Choroid plexus epithelial cell (primary cell): Measurements from ENCODE around the gene CENPE.
"Not testable (repeated sequence)": the region's sequence is repeated elsewhere in the genome, so short reads cannot be mapped to it uniquely, and the experiment has no call there.

Experiments
- DNase-seq: peaks from one replicate; pipeline ENCODE4 v3.0.0-alpha.2; 2010; ENCODE audit warnings: low read depth
- H3K4me3 ChIP-seq: 2 replicates; pipeline ENCODE4 v1.5.1; 2011; ENCODE audit warnings: low read depth, mild to moderate bottlenecking, control low read depth, low read length, moderate library complexity
- TF ChIP-seq, protein P1 (sequence below): conservative IDR thresholded peaks from 2 replicates; pipeline ENCODE4 v1.5.1; 2011; ENCODE audit warnings: low read depth, mild to moderate bottlenecking, control low read depth, inconsistent platforms, low read length, moderate library complexity

Gene CENPE

DNA sequence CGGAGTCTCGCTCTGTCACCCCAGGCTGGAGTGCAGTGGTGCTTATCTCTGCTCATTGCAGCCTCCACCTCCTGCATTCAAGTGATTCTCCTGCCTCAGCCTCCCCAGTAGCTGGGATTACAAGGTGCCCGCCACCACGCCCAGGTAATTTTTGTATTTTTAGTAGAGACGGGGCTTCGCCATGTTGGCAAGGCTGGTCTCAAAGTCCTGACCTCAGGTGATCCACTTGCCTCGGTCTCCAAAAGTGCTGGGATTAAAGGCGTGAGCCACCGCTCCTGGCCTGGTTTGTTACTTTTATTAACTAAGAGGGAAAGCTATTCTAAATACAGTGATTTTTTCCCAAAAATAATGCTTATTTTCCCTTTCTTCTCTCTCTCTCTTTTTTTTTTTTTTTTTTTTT is 866 bp upstream of the CENPE start:
- TF ChIP-seq, protein P1, sequence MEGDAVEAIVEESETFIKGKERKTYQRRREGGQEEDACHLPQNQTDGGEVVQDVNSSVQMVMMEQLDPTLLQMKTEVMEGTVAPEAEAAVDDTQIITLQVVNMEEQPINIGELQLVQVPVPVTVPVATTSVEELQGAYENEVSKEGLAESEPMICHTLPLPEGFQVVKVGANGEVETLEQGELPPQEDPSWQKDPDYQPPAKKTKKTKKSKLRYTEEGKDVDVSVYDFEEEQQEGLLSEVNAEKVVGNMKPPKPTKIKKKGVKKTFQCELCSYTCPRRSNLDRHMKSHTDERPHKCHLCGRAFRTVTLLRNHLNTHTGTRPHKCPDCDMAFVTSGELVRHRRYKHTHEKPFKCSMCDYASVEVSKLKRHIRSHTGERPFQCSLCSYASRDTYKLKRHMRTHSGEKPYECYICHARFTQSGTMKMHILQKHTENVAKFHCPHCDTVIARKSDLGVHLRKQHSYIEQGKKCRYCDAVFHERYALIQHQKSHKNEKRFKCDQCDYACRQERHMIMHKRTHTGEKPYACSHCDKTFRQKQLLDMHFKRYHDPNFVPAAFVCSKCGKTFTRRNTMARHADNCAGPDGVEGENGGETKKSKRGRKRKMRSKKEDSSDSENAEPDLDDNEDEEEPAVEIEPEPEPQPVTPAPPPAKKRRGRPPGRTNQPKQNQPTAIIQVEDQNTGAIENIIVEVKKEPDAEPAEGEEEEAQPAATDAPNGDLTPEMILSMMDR, result no peak
- no peak for DNase-seq
- H3K4me3 ChIP-seq, result peak overlapping the region; percentile 91

DNA sequence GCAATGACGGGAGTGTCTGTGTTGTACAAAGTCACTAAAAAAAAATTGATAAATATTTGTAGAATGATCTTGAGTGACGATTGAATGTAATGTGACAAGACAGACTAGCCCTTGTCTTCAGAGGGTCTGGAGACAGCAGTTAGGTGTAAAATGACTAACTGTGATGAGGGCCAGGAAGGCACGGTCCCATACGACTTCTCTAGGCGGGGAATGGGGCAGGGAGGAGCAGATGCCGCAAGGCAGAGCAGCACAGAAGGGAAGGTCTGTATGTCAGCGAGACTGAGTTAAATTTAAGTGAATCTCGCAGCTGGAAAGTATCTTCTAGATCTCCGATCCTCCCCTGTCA is 405 bp downstream of the CENPE start:
- DNase-seq, result peak; percentile 37

DNA sequence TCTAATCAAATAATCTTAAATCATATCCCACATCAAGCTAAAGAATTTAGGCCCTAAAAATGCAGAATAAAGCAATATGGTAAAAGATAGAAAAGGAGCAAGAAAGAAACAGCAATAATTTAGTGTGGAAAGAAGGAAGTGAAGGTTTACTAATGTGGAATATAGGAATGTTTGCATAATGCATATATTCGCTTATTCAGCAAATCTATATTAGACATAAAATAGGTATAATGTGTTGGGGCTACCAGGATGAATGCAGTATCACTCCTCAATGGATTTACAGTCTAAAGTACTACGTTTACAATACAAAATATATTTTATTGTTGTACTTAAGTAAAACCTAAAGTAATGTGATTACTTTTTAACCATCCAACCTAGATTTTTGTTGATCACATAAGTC is 4.7 kb downstream of the CENPE start:
- TF ChIP-seq, protein P1, result no peak
- no peak for DNase-seq
- no peak overlapping the region for H3K4me3 ChIP-seq

More for the DNA sequence above, 405 bp downstream of the CENPE start:
- H3K4me3 ChIP-seq, result peak overlapping the region; percentile 91
- TF ChIP-seq, protein P1, result no peak

DNA sequence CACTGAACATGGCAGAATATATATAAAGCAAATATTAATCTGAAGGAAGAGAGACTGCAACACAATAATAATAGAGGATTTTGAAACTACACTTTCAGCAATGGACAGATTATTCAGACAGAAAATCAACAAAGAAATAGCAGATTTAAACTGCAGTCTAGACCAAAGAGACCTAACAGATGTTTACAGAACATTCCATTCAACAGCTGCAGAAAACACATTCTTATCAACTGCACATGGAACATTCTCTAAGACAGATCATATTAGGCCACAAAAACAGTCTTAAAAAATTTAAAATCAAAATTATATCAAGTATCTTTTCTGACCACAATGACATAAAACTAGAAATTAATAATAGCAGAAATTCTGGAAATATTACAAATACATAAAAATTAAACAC is 27.1 kb downstream of the CENPE start:
- H3K4me3 ChIP-seq, result no peak overlapping the region
- DNase-seq, result peak; percentile 67
- TF ChIP-seq, protein P1, result no peak

DNA sequence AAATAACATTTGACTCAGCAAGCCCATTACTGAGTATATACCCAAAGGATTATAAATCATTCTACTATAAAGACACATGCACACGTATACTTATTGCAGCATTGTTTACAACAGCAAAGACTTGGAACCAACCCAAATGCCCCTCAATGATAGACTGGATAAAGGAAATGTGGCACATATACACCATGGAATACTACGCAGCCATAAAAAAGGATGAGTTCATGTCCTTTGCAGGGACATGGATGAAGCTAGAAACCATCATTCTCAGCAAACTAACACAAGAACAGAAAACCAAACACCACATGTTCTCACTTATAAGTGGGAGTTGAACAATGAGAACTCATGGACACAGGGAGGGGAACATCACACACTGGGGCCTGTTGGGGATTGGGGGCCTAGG is 28.4 kb downstream of the CENPE start:
- DNase-seq, H3K4me3 ChIP-seq: not testable (repeated sequence)

DNA sequence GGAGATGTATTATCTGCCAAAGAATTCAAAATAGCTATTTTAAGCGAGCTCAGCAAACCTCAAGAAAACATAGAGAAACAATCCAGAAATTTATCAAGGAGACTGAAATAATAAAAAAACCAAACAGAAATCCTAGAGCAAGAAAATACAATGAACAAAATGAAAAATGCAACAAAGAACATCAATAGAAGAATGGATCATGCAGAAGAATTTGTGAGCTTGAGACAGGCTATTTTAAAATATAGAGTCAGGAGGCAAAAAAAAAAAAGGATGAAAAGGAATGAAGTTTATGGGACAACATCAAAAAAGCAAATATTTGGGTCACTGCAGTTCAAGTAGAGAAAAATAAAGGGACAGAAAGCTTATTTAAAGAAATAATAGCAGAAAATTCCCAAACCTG is 29.1 kb downstream of the CENPE start:
- TF ChIP-seq, protein P1, result no peak
- H3K4me3 ChIP-seq, result no peak overlapping the region
- peak; percentile 4 for DNase-seq

DNA sequence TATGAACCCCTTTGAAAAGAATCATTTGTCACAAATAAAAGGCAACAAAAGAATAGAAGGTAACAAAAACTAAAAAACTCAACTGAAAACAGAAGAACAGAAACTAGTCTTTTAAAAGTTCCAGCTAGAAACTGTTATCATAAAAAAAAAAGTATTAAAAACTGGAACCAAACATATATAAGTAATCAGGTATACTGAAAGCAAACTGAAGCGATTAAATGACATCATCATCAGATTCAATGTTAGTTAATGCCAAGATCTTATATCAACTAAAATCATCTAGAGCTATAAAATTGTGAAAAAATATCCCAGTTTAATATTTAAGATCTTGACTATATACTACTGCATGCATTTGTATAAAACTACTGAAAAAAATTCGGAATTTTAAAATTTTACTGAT is 36.0 kb downstream of the CENPE start:
- no peak overlapping the region for H3K4me3 ChIP-seq
- TF ChIP-seq, protein P1, result no peak
- no peak for DNase-seq

DNA sequence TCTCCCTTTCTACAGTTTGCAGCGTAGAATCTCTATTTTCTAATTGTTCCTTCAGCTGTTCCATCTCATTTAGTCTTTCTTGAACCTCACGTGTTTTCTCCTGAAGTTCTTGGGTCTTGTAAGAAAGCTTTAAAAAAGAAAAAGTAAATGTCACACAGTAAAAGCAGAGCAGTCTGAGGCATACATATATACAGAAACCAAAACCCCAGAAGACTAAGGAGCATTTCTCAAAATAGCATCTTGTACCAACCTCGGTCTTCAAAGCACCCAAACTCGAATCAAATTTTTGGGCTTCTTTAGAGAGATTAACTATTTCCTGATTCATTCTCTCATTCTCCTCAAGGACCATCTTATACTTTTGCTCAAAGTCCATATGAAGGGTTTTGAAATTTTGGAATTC is 39.4 kb downstream of the CENPE start:
- no peak overlapping the region for H3K4me3 ChIP-seq
- TF ChIP-seq, protein P1, result no peak
- DNase-seq, result no peak
